Muscle layer of duodenum (tissue), 2 donors: ENCODE data around the gene TP53BP2.
A peak's percentile ranks its signal among the peaks of the same experiment; 100 is the strongest.
"Not testable (repeated sequence)": the region's sequence is repeated elsewhere in the genome, so short reads cannot be mapped to it uniquely, and the experiment has no call there.

ENCODE experiments used
- H3K27ac ChIP-seq: one replicate; pipeline ENCODE4 v1.7.0; 2013; ENCODE audit warnings: mild to moderate bottlenecking, low read length
- H3K27me3 ChIP-seq: one replicate; pipeline ENCODE4 v1.7.0; 2013; ENCODE audit warnings: low read depth, mild to moderate bottlenecking, control low read depth, low read length
- H3K36me3 ChIP-seq, 2 donors: one replicate each; pipeline ENCODE4 v1.7.0; 2013; ENCODE audit warnings: low read length in 2 of 2, control low read depth in 1 of 2, mild to moderate bottlenecking in 1 of 2; ENCODE audit not compliant: insufficient read depth in 2 of 2, control insufficient read depth in 1 of 2
- H3K4me1 ChIP-seq, 2 donors: one replicate each; pipeline ENCODE4 v1.7.0; 2013; ENCODE audit warnings: low read length in 2 of 2, mild to moderate bottlenecking in 2 of 2, control low read depth in 1 of 2, moderate library complexity in 1 of 2; ENCODE audit not compliant: insufficient read depth in 2 of 2, control insufficient read depth in 1 of 2
- H3K4me3 ChIP-seq, 2 donors: one replicate each; pipeline ENCODE4 v1.7.0; 2013; ENCODE audit warnings: low read length in 2 of 2, low read depth in 1 of 2, mild to moderate bottlenecking in 1 of 2
- H3K9me3 ChIP-seq, 2 donors: one replicate each; pipeline ENCODE4 v1.7.0; 2013; ENCODE audit warnings: low read length in 2 of 2, control low read depth in 1 of 2, mild to moderate bottlenecking in 1 of 2; ENCODE audit not compliant: control insufficient read depth in 1 of 2
- donor health status: healthy.

Gene TP53BP2

DNA sequence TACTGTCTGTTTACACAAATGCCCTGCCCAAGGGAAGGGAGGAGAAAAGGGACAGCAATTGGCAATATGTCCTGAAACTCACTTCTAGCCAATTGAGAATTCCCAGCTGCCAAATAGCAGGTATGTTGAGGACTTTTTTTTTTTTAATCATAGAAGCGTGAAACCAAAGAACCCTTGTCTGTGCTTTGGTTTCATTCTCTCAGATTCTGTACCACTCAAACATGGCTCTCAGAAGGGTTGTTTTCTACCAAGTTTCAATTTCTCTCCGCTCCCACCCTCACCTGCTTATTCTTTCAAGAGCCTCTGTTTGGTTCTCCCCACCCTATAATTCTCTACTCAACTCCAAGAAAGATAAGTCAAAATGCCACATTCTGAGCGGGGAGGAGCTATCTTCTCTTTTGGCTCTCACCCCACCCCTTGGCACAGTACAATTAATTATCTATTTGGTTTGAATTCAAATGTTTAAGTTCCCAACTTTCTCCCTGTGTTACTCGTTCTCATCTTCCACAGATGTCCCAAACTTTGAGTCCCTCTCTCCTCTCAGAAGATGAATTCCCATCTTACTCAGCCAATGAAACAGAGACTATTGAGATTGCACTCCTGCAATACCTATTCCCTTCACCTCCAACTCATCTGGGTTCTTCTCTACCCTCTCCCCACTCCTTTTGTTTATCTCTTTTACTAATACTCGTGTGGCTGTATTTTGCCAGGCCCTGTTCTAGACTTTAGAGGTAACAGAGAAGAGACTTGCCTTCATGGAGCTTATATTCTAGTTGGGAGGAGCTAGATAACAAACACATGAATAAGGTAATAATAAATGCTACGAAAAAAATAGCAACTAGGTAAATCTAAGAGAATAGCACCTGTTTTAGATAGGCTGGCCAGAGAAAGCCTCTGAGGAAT lies 3.9 kb upstream of the TP53BP2 start:
- Histone ChIP-seq H3K27ac (no peak overlapping the region), H3K27me3 (no peaks in the 10 kb centered on the region), H3K4me1 (peaks cover 5 to 6% of the 10 kb centered on the region in 2 donors), H3K4me3 (no peak overlapping the region), H3K9me3 (no peaks in the 10 kb centered on the region), H3K36me3 (peaks cover 0 to 12% of the 10 kb centered on the region in 2 donors)

DNA sequence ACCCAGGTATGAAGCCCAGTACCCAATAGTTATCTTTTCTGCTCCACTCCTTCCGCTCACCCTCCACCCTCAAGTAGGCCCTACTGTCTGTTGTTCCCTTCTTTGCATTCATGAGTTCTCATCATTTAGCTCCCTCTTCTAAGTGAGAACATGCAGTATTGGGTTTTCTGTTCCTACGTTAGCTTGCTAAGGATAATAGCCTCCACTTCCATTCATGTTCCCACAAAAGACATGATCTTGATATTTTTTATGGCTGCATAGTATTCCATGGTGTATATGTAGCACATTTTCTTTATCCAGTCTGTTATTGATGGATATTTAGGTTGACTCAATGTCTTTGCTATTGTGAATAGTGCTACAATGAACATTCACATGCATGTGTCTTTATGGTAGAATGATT lies 2.8 kb upstream of the TP53BP2 start:
- Histone ChIP-seq H3K27ac (no peak overlapping the region), H3K36me3 (peaks cover 0 to 12% of the 10 kb centered on the region in 2 donors), H3K27me3 (no peaks in the 10 kb centered on the region), H3K9me3 (no peaks in the 10 kb centered on the region), H3K4me1 (peaks cover 5 to 13% of the 10 kb centered on the region in 2 donors), H3K4me3 (no peak overlapping the region)

- Histone ChIP-seq H3K36me3 (peaks cover 0 to 12% of the 10 kb centered on the region in 2 donors), H3K9me3 (no peaks in the 10 kb centered on the region), H3K27me3 (no peaks in the 10 kb centered on the region), H3K27ac (no peak overlapping the region), H3K4me3 (no peak overlapping the region), H3K4me1 (peaks cover 5 to 17% of the 10 kb centered on the region in 2 donors)
These were observed 2.1 kb upstream of the TP53BP2 start for GRCh38 chr1:223847781-223848345.

- Histone ChIP-seq H3K36me3 (peaks cover 0 to 12% of the 10 kb centered on the region in 2 donors), H3K27me3 (no peaks in the 10 kb centered on the region), H3K4me3 (peak overlapping the region; percentile 72 to 97), H3K27ac (peak overlapping the region; percentile 93), H3K4me1 (peaks cover 5 to 27% of the 10 kb centered on the region in 2 donors), H3K9me3 (no peaks in the 10 kb centered on the region)
These were observed 524 bp downstream of the TP53BP2 start for GRCh38 chr1:223845037-223845809.

- no peaks in the 10 kb centered on the region for H3K9me3 ChIP-seq
- peak overlapping the region; percentile 72 to 97 for H3K4me3 ChIP-seq
- H3K4me1 ChIP-seq: peaks cover 5 to 27% of the 10 kb centered on the region in 2 donors
- peak overlapping the region; percentile 93 for H3K27ac ChIP-seq
- H3K36me3 ChIP-seq: peaks cover 0 to 12% of the 10 kb centered on the region in 2 donors
- H3K27me3 ChIP-seq: no peaks in the 10 kb centered on the region
These were observed 1.0 kb downstream of the TP53BP2 start for GRCh38 chr1:223844787-223845036.

- Histone ChIP-seq H3K4me3 (peak overlapping the region; percentile 72 to 97), H3K27me3 (no peaks in the 10 kb centered on the region), H3K27ac (peak overlapping the region; percentile 93), H3K36me3 (peaks cover 0 to 12% of the 10 kb centered on the region in 2 donors), H3K9me3 (no peaks in the 10 kb centered on the region), H3K4me1 (peaks cover 5 to 27% of the 10 kb centered on the region in 2 donors)
These were observed 1.6 kb downstream of the TP53BP2 start for GRCh38 chr1:223843934-223844786.

DNA sequence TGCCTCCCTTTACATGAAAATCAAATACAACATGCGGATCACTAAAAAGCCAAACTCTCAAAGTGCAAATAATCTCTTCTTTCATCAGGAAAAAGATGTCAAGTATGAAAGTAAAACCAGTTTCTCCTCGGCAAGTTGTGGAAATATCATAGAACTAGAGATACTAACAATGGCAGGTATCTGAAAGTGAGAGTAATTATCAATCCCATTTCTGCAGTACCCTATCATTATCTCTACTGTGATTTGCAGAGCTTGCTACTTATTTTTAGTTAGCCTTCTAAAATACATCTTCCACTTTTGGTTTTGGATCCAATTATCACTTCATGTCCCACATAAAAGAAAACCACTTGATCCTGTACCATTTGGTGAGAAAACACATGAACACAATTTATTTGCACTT lies 3.0 kb downstream of the TP53BP2 start:
- H3K4me3 ChIP-seq: no peak overlapping the region
- no peak overlapping the region for H3K27ac ChIP-seq
- peaks cover 5 to 27% of the 10 kb centered on the region in 2 donors for H3K4me1 ChIP-seq

GRCh38 chr1:223841977-223842623 lies 3.6 kb downstream of the TP53BP2 start:
- not testable (repeated sequence) for H3K4me3 ChIP-seq, H3K9me3 ChIP-seq, H3K27ac ChIP-seq, H3K27me3 ChIP-seq
- H3K36me3 ChIP-seq: peaks cover 0 to 12% of the 10 kb centered on the region in 2 donors
- H3K4me1 ChIP-seq: peaks cover 5 to 27% of the 10 kb centered on the region in 2 donors

More for the DNA sequence above, 3.0 kb downstream of the TP53BP2 start:
- Histone ChIP-seq H3K36me3 (peaks cover 0 to 12% of the 10 kb centered on the region in 2 donors), H3K27me3 (no peaks in the 10 kb centered on the region), H3K9me3 (no peaks in the 10 kb centered on the region)

GRCh38 chr1:223840254-223840653 lies 5.5 kb downstream of the TP53BP2 start:
- no peaks in the 10 kb centered on the region for H3K9me3 ChIP-seq
- no peak overlapping the region for H3K4me3 ChIP-seq
- H3K36me3 ChIP-seq: peaks cover 0 to 5% of the 10 kb centered on the region in 2 donors
- H3K27me3 ChIP-seq: no peaks in the 10 kb centered on the region
- H3K4me1 ChIP-seq: peaks cover 8 to 25% of the 10 kb centered on the region in 2 donors
- H3K27ac ChIP-seq: peak overlapping the region; percentile 14

DNA sequence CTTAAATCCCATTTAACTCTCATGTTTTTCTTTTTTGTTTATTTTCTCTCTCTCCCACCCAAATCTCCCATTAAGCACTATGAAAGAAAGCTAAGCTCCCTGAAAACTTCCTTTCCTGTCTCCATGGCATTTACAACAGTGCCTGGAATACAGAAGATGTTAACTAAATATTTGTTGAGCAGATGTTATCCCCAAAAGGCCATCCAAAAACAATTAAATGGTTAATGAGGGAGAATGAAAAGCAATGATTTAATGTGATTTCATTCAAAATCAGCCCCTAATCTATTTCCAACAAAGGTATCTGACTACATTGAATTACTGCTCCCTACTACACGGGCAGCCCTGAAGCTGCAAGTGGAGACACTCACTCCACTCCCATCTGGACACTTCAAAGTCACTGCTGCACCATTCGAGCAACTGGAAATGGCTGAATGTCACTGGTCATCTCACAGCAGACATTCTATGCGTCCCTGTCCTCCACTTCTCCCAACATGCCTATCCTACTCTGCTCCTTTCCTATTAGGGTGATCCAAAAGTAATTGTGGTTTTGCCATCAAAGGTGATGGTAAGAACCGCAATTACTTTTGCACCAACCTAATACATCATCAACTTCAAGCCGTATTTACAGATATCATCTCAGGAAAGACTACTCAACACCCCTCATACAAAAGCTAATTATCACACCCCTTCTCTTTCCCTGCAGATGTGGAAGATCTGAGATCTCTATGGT lies 7.5 kb downstream of the TP53BP2 start:
- H3K27ac ChIP-seq: no peak overlapping the region
- peaks cover 10 to 16% of the 10 kb centered on the region in 2 donors for H3K4me1 ChIP-seq
- H3K9me3 ChIP-seq: no peaks in the 10 kb centered on the region
- no peaks in the 10 kb centered on the region for H3K36me3 ChIP-seq
- H3K27me3 ChIP-seq: no peaks in the 10 kb centered on the region
- H3K4me3 ChIP-seq: no peak overlapping the region
